Erythroblast (primary cell): ENCODE results near the gene GAB4.

Experiments used
- GATA1 ChIP-seq: IDR thresholded peaks from 2 replicates; pipeline ENCODE4 v1.6.1; 2011; ENCODE audit warnings: low read depth, mild to moderate bottlenecking, control low read depth, low read length, moderate library complexity
- POLR2A ChIP-seq: IDR thresholded peaks from 2 replicates; pipeline ENCODE4 v1.6.1; 2011; ENCODE audit warnings: mild to moderate bottlenecking, low read length

DNA sequence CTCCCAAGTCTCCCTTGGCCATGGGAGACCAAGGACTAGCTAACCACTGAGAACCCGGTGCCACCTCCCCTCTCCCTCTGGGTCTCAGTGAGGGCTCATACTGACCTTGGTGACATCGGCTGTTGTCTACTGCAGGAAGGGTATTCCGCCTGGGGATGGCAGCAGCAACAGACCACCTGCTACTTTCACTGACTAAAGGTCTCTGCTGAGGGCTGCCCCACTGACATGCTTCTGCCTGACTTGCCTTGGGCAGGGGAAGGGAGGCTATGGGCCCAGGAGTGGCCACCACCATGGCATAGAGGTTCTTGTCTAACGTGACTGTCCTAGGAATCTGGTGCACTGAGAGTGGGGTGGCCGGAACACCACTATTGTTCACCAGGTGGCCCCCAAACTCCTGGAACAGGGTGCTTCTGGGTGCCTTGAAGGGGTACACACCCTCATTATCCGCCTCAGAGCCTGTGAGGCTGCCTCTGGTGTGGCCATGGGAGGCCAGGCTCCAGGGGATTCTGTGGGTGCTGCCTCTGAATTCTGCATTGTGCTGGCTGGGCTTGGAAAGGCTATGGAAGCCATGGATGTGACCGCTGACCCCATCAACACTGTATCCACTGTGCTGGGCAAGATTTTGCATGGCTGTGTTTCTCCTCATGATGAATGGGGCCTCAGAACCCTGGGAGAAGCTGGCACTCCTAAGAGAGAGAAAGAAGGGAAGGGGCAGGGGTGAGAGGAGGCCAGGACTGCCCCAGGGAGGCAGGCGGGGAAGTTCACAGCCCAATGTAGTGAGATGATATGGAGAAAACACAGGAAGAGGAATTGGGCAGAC is 38.3 kb downstream of the GAB4 start:
- TF ChIP-seq POLR2A (no peak), GATA1 (no peak)
